GM12872 (cell line): ENCODE results near the gene SPINK9.
A peak's percentile ranks its signal among the peaks of the same experiment; 100 is the strongest.

Source experiments
- TF ChIP-seq, protein P1 (sequence below): IDR thresholded peaks from 3 replicates; pipeline ENCODE4 v1.5.1; 2011; ENCODE audit warnings: low read depth, mild to moderate bottlenecking, low read length, moderate library complexity; ENCODE audit not compliant: insufficient read depth

Gene SPINK9

DNA sequence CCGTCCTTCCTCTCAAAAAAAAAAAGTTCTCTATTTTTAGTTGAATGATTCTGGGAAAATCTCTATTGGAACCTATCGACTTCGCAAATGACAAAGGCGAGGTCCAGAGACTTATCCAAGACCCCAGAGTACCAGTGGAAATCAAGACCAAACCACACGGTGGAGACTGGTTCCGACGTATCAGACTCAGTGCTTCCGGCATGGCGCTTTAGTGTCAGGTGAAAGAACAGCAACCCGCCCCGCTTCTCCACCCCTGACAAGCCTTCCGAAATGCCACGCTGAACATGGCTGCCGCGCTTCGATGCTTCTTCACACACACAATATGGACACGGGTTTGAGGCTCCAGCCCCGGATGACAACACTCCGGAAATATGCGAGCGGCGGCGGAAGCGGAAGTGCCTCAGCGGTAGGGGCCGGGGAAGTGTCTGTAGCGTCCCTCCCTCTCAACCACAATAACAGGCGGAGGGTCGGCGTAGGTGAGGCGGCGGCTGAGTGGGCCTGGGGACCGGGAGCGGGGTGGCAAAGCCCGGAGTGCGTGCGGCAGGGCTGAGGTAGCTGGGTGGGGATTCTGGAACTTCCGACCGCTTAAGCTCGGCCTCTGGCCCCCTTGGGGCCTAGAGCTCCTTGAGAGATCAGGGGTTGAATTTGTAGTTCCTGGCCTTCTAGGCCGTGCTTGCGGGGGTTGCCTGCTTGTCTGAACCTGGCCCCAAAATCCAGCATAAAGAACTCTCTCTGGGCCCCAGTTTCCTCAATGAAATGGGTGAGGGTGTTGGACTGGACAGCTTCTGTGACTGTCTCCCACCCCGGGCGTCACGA, 48.4 kb downstream of the SPINK9 start, which contains the start of gene FBXO38:
Gene FBXO38, plus strand, starts transcription at position 395 of the 816 bp plus-strand sequence. CDS start 10,819 bp downstream, outside the sequence.
- TF ChIP-seq, protein P1, sequence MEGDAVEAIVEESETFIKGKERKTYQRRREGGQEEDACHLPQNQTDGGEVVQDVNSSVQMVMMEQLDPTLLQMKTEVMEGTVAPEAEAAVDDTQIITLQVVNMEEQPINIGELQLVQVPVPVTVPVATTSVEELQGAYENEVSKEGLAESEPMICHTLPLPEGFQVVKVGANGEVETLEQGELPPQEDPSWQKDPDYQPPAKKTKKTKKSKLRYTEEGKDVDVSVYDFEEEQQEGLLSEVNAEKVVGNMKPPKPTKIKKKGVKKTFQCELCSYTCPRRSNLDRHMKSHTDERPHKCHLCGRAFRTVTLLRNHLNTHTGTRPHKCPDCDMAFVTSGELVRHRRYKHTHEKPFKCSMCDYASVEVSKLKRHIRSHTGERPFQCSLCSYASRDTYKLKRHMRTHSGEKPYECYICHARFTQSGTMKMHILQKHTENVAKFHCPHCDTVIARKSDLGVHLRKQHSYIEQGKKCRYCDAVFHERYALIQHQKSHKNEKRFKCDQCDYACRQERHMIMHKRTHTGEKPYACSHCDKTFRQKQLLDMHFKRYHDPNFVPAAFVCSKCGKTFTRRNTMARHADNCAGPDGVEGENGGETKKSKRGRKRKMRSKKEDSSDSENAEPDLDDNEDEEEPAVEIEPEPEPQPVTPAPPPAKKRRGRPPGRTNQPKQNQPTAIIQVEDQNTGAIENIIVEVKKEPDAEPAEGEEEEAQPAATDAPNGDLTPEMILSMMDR: peak; percentile 23; the same call in 1 of the 3 replicates

DNA sequence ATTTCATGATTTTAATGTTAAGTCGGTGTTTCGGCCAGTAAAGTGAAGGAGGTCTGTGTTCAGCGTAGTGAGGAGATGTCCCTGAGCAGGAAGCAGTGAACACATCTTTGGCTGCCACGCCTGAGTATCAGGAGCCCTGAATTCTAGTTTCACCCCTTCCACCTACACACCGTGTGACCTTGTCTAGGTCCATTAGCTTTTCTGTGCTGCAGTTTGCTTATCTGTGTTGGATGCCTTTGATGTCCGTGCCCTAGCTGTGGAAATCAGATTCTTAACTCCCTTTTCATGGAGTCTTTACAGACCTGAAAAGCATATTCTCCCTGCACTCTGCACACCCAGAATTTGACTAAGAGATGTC, 49.0 kb downstream of the SPINK9 start:
- TF ChIP-seq, protein P1: no peak

DNA sequence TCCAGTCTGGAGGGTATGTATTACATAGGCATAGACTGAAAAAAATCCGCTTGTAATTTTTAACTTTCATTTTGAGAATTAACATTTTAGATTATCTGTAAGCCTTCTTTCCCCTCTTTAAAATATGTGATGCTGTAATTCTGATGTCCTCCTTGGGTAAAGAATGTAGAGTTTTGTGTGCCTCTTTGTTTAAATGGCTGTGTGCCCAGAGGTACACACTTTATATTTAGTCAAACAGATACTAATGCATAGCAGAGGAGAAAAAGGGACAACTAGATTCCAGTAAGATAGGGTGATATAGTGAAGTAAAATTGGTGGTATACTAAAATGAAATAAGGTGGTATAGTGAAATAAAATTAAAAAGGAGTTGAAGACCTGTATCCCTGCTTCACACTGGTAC, 49.7 kb downstream of the SPINK9 start:
- TF ChIP-seq, protein P1: no peak

DNA sequence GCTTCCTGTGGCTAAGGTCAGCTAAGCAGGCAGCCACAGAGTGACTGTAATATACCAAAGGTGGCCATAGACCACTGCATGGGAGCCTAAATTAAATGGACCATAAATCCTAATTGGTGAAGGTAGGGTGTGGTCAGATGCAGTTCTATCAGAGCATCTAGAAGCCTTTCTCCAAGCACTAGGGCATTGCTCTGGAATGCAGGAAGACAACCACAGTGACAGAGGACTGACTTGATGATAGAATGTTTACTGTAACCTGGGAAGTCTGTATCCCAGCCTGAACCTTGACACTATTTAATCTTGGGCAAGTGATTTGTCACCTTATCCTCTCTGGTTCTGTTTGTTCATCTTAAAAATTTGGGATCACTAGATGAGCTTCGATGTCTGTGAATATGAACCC, 50.7 kb downstream of the SPINK9 start:
- TF ChIP-seq, protein P1: no peak

DNA sequence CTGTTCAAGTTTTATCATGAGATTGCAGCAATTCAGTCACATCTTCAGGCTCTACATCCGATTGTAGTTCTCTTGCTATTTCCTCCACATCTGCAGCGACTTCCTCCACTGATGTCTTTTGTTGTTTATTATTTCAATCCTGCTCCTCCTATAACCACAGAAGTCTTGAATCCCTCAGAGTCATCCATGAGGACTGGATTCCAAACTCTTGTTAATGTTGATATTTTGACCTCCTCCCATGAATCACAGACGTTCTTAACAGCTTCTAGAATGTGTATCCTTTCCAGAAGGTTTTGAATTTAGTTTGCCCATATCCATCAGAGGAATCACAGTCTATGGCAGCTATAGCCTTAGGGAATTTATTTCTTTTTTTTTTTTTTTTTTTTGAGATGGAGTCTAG, 52.0 kb downstream of the SPINK9 start:
- TF ChIP-seq, protein P1: no peak

DNA sequence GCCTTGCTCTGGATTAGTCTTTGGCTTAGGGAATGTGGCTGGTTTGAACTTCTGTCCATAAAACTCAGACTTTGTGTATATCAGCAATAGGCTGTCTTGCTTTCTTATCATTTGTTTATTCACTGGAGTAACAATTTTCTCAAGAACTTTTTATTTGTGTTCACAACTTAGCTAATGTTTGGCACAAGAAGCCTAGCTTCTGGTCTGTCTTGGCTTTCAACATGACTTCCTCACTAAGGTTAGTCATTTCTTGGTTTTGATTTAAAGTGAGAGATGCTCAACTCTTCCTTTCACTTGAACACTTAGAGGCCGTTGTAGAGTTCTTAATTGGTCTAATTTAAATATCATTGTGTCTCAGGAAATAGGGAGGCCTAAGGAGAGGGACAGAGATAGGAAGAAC, 53.3 kb downstream of the SPINK9 start:
- TF ChIP-seq, protein P1: no peak
